Nephron progenitor cell (in vitro differentiated cells): Measurements from ENCODE around the gene PDZD7.

ENCODE experiments used
- DNase-seq: peaks from one replicate; pipeline ENCODE4 v3.0.0; 2021
- H3K27ac Mint-ChIP-seq: 2 replicates; pipeline ENCODE4 v1.8.0; 2021; ENCODE audit warnings: mild to moderate bottlenecking, moderate library complexity, mixed read lengths
- H3K27me3 Mint-ChIP-seq: 2 replicates; pipeline ENCODE4 v1.8.0; 2021; ENCODE audit warnings: mild to moderate bottlenecking, low read depth, mixed read lengths; ENCODE audit not compliant: poor library complexity
- H3K36me3 Mint-ChIP-seq: 2 replicates; pipeline ENCODE4 v1.8.0; 2021; ENCODE audit warnings: low read depth, mixed read lengths
- H3K4me1 Mint-ChIP-seq: 2 replicates; pipeline ENCODE4 v1.8.0; 2021; ENCODE audit warnings: mixed read lengths
- H3K4me3 Mint-ChIP-seq: 2 replicates; pipeline ENCODE4 v1.8.0; 2021; ENCODE audit warnings: mild to moderate bottlenecking, moderate library complexity, mixed read lengths
- H3K9me3 Mint-ChIP-seq: 2 replicates; pipeline ENCODE4 v1.8.0; 2021; ENCODE audit warnings: mild to moderate bottlenecking, moderate library complexity, mixed read lengths
- TF ChIP-seq, protein P1 (sequence below): fragments of 200-600 bp; sonication (generic); IDR thresholded peaks from 2 replicates; pipeline ENCODE4 v1.5.0; 2021; ENCODE audit warnings: antibody characterized with exemption

PDZD7 gene

DNA sequence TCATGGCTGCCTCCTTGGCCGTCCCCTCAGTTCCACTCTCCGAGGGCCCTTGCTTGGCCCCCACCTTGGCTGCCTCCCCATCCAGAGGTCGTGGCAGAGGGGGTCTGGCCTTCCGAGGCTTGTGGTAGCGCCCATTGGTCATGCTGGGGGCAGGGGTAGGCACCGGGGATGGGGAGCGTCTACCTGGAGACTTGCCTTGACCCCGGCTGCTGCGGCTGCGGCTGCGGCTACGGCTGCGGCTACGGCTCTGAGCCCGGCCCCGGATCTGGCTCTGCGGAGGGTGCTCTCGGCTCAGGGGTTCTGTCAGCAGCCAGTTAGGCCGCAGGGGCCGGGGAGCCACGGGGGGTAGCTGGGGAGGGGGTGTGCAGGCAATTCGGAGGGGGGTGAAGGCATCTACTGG, 20.6 kb downstream of the PDZD7 start:
- H3K27ac Mint-ChIP-seq = no peak overlapping the region
- no peaks in the 10 kb centered on the region for H3K9me3 Mint-ChIP-seq
- peaks cover 51% of the 10 kb centered on the region for H3K4me1 Mint-ChIP-seq
- no peak for DNase-seq
- H3K4me3 Mint-ChIP-seq = no peak overlapping the region
- peaks cover 10% of the 10 kb centered on the region for H3K27me3 Mint-ChIP-seq
- peaks cover 6% of the 10 kb centered on the region for H3K36me3 Mint-ChIP-seq
- TF ChIP-seq, protein P1, sequence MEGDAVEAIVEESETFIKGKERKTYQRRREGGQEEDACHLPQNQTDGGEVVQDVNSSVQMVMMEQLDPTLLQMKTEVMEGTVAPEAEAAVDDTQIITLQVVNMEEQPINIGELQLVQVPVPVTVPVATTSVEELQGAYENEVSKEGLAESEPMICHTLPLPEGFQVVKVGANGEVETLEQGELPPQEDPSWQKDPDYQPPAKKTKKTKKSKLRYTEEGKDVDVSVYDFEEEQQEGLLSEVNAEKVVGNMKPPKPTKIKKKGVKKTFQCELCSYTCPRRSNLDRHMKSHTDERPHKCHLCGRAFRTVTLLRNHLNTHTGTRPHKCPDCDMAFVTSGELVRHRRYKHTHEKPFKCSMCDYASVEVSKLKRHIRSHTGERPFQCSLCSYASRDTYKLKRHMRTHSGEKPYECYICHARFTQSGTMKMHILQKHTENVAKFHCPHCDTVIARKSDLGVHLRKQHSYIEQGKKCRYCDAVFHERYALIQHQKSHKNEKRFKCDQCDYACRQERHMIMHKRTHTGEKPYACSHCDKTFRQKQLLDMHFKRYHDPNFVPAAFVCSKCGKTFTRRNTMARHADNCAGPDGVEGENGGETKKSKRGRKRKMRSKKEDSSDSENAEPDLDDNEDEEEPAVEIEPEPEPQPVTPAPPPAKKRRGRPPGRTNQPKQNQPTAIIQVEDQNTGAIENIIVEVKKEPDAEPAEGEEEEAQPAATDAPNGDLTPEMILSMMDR = no peak

DNA sequence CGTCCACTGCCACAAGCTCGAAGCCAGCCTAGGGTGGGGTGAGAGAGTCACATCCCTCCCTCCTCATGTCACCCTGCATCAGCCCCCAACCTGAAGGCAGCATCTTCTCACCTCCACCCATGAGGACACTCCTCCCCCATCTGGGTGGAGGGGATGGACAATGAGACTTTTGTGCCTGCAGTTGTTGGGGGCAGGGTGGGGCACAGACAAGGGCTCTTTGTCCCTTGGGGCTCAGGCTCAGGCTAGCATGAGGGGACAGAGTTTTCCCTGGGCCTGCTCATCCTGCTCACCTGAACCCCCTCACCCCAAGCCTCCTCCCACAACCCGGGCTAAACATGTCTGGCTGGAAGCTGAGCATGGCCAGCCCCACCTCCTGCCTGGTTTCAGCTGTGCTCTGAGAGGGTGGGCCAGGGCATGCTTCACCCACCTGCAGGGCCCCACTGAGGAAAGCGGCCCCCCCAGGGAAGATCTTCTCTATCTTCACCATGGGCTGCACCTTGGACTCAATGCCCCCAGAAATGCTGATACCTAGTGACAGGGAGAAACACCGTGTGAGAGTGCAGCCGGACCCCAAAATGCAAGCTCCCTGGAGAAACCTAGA, 22.0 kb downstream of the PDZD7 start:
- Mint-ChIP-seq H3K4me3 (no peak overlapping the region), H3K27me3 (no peaks in the 10 kb centered on the region), H3K36me3 (peaks cover 10% of the 10 kb centered on the region), H3K27ac (no peak overlapping the region), H3K9me3 (no peaks in the 10 kb centered on the region), H3K4me1 (peaks cover 39% of the 10 kb centered on the region)
- TF ChIP-seq, protein P1 = no peak
- no peak for DNase-seq

DNA sequence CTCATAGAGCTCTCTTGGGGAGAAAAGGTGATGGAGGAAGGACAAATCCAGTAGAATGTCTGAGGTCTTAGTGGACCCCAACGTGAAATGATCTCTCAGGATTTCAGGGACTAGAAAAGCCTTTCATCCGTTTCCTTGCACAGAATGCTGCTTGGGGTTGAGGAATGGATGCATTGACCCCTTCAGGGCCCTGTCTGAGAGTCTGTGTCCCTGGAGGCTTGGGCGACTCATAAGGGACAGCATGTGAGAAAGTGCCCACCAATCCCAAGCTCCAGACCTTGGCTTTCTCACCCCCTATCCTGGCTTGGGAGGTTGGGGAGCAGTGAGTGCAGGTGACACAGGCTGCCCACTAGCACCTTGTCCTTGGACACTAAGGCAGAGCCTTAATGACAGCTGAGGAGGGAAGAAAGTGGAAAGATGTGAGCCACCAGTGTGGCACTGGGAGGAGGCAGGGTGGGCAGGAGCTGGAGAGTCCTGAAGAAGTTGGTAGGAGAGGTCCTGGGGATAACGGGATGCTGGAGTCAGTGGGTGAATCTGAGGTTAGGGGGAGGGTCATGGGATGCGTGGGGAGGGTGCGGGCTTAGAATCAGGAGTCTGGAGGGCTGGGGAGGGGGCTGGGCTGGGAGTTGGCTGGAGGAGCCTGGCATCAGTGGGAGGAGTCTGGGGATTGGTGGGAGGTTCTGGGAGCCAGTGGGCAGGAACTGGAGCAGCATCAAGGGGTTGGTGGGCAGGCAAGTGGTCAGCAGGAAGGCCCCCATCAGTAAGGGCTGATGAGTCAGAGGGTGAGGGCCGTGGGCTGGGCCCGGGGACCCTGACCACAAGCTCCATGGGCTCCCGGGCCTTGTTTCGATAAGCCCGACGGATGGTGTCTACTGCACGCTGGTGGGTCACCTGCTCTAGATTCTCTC, 22.8 kb downstream of the PDZD7 start:
- DNase-seq = no peak
- H3K9me3 Mint-ChIP-seq = no peaks in the 10 kb centered on the region
- H3K4me1 Mint-ChIP-seq = peaks cover 34% of the 10 kb centered on the region
- peak overlapping the region; percentile 91 for H3K27ac Mint-ChIP-seq
- H3K36me3 Mint-ChIP-seq = peaks cover 16% of the 10 kb centered on the region
- H3K4me3 Mint-ChIP-seq = no peak overlapping the region
- no peaks in the 10 kb centered on the region for H3K27me3 Mint-ChIP-seq
- TF ChIP-seq, protein P1 = no peak

DNA sequence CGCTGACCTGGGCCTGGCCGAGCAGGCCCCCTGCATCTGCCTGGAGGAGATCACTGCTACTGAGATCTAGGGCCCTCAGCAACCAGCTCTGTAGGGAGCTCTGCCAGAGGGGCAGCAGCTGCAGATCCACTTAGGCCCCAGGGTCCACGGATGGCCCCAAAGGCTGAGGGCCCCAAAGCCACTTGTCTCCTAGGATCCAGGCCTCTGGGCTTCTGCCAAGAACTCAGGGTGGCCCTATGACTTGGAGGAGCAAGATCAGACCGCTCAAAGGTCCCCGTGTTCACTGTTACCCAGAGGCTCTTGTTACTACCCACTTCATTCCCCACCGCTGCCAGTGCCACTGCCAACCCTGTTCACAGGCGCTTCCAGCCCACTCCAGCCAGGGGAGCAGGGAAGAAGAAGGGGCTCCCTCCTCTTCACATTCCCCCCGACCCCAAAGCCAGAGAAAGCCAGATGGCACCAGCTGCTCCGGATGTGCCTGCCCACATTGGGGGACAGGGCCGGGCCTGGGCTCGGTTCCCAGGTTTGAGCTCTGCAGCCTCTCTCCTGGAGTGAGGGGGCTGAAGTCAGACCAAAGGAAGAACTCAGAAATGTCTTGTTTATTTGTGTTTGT, 23.7 kb downstream of the PDZD7 start:
- no peak for DNase-seq
- Mint-ChIP-seq H3K4me3 (no peak overlapping the region), H3K36me3 (peaks cover 21% of the 10 kb centered on the region), H3K27me3 (no peaks in the 10 kb centered on the region), H3K27ac (peak overlapping the region; percentile 87), H3K9me3 (no peaks in the 10 kb centered on the region), H3K4me1 (peaks cover 27% of the 10 kb centered on the region)
- TF ChIP-seq, protein P1 = no peak

DNA sequence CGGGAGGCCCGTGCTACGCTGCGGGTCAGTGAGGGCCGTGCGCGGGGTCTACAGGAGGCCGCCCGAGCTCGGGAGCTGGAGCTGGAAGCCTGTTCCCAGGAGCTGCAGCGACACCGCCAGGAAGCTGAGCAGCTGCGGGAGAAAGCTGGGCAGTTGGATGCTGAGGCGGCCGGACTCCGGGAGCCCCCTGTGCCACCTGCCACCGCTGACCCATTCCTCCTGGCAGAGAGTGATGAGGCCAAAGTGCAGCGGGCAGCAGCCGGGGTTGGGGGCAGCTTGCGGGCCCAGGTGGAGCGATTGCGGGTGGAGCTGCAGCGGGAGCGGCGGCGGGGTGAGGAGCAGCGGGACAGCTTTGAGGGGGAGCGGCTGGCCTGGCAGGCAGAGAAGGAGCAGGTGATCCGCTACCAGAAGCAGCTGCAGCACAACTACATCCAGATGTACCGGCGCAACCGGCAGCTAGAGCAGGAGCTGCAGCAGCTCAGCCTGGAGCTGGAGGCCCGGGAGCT, 24.3 kb downstream of the PDZD7 start:
- Mint-ChIP-seq H3K4me3 (no peak overlapping the region), H3K9me3 (no peaks in the 10 kb centered on the region), H3K27ac (no peak overlapping the region), H3K27me3 (no peaks in the 10 kb centered on the region), H3K36me3 (peaks cover 21% of the 10 kb centered on the region), H3K4me1 (peaks cover 32% of the 10 kb centered on the region)
- no peak for DNase-seq
- TF ChIP-seq, protein P1 = no peak
